Measurements from ENCODE around the gene TXNL1.

Gene TXNL1

DNA sequence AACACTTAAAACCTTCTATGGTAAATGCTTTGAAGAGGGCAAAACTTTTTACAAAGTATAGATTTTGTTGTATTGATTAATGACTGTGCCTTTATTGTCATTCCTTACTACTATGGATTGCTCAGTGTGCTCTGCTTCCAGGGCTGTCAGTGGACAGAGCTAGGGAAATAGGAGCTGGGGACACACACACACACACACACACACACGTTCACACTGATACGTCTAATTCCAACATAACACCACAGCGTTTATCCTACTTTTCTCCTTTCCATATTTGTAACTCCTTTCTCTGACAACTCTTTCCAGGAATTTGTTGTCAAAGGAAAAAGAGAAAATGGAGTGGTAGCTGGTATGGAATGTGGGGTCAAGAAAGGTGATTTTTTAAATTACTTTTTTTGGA, 34.6 kb upstream of the TXNL1 start:
- Histone ChIP-seq H2AFZ (no peak overlapping the region), H3K4me1 (no peaks in the 10 kb centered on the region), H3K9ac (no peak overlapping the region), H3K4me2 (ENCODE audit: low read length) (no peak overlapping the region), H3K27me3 (ENCODE audit: control insufficient read depth, insufficient read depth, low read length) (no peaks in the 10 kb centered on the region), H3K79me2 (peaks cover 2% of the 10 kb centered on the region), H3K9me3 (ENCODE audit: control insufficient read depth, low read length) (no peaks in the 10 kb centered on the region), H3K4me3 (ENCODE audit: low read depth, low read length) (no peak overlapping the region), H3K36me3 (ENCODE audit: control insufficient read depth, insufficient read depth, low read length) (no peaks in the 10 kb centered on the region), H3K27ac (no peak overlapping the region)
- TF ChIP-seq, protein P1, sequence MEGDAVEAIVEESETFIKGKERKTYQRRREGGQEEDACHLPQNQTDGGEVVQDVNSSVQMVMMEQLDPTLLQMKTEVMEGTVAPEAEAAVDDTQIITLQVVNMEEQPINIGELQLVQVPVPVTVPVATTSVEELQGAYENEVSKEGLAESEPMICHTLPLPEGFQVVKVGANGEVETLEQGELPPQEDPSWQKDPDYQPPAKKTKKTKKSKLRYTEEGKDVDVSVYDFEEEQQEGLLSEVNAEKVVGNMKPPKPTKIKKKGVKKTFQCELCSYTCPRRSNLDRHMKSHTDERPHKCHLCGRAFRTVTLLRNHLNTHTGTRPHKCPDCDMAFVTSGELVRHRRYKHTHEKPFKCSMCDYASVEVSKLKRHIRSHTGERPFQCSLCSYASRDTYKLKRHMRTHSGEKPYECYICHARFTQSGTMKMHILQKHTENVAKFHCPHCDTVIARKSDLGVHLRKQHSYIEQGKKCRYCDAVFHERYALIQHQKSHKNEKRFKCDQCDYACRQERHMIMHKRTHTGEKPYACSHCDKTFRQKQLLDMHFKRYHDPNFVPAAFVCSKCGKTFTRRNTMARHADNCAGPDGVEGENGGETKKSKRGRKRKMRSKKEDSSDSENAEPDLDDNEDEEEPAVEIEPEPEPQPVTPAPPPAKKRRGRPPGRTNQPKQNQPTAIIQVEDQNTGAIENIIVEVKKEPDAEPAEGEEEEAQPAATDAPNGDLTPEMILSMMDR (IDR thresholded peaks at IDR 0.05): no peak

DNA sequence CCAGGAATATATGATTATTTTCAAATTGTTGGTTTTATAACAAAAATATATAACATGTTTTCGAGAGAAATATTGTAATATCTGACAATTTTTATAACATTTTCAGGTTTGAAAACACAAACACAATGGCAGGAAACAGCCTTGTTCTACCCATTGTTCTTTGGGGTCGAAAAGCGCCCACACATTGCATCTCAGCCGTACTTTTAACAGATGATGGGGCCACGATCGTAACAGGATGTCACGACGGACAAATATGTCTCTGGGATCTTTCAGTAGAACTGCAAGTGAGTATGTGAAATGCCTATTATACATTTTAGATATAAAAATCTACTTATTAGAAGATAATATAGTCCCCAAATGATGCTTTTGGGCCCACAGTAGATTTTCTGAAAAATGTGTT, 34.0 kb upstream of the TXNL1 start:
- Histone ChIP-seq H3K4me2 (ENCODE audit: low read length) (no peak overlapping the region), H3K27me3 (ENCODE audit: control insufficient read depth, insufficient read depth, low read length) (no peaks in the 10 kb centered on the region), H2AFZ (no peak overlapping the region), H3K4me3 (ENCODE audit: low read depth, low read length) (no peak overlapping the region), H3K79me2 (peaks cover 4% of the 10 kb centered on the region), H3K27ac (no peak overlapping the region), H3K9me3 (ENCODE audit: control insufficient read depth, low read length) (no peaks in the 10 kb centered on the region), H3K4me1 (no peaks in the 10 kb centered on the region), H3K9ac (no peak overlapping the region), H3K36me3 (ENCODE audit: control insufficient read depth, insufficient read depth, low read length) (no peaks in the 10 kb centered on the region)
- TF ChIP-seq, protein P1 (IDR thresholded peaks at IDR 0.05): no peak

DNA sequence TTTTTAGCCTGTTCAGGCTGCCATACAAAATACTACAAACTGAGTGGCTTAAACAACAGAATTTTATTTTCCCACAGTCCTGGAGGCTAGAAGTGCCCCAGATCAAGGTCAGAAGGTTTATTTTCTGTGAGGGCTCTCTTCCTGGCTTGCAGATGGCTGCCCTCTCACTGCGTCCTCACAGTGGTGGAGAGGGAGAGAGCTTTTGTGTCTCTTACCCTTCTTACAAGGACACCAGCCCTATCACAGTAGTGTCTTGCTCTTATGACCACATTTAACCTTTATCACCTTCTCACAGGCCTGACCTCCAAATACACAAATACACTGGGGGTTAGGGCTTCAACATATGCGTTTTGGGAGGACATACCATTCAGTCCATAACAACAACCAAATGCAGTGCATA, 24.5 kb upstream of the TXNL1 start:
- H3K4me1 ChIP-seq: peaks cover 10% of the 10 kb centered on the region
- no peak overlapping the region for H2AFZ ChIP-seq
- H3K9me3 ChIP-seq (ENCODE audit: control insufficient read depth, low read length): no peaks in the 10 kb centered on the region
- TF ChIP-seq, protein P1 (IDR thresholded peaks at IDR 0.05): no peak
- H3K4me2 ChIP-seq (ENCODE audit: low read length): no peak overlapping the region
- no peak overlapping the region for H3K9ac ChIP-seq
- no peaks in the 10 kb centered on the region for H3K36me3 ChIP-seq (ENCODE audit: control insufficient read depth, insufficient read depth, low read length)
- H3K79me2 ChIP-seq: peaks cover 58% of the 10 kb centered on the region
- H3K27ac ChIP-seq: no peak overlapping the region
- no peaks in the 10 kb centered on the region for H3K27me3 ChIP-seq (ENCODE audit: control insufficient read depth, insufficient read depth, low read length)
- H3K4me3 ChIP-seq (ENCODE audit: low read depth, low read length): no peak overlapping the region

DNA sequence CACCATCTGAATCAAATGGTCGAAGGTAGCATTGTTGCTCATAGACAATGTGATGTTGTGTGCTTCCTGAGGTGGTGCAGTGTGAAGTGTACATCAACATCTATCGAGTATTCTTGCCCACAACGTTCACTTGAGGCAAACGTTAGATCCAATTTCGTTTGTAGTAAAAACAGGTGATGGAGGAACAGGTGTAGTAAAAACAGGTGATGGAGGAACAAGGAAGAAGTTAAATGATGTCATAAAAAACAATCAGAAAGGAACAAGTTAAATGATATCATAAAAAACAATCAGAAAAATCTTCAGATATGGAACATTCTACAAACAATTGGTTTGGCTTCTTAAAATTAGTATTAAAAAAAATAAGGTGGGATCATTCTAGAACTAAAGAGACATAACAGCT, 24.1 kb upstream of the TXNL1 start:
- no peaks in the 10 kb centered on the region for H3K36me3 ChIP-seq (ENCODE audit: control insufficient read depth, insufficient read depth, low read length)
- TF ChIP-seq, protein P1 (IDR thresholded peaks at IDR 0.05): no peak
- no peak overlapping the region for H3K4me2 ChIP-seq (ENCODE audit: low read length)
- no peaks in the 10 kb centered on the region for H3K9me3 ChIP-seq (ENCODE audit: control insufficient read depth, low read length)
- no peak overlapping the region for H3K9ac ChIP-seq
- H3K27me3 ChIP-seq (ENCODE audit: control insufficient read depth, insufficient read depth, low read length): no peaks in the 10 kb centered on the region
- no peak overlapping the region for H3K4me3 ChIP-seq (ENCODE audit: low read depth, low read length)
- no peak overlapping the region for H3K27ac ChIP-seq
- H3K79me2 ChIP-seq: peaks cover 58% of the 10 kb centered on the region
- H2AFZ ChIP-seq: no peak overlapping the region
- H3K4me1 ChIP-seq: peaks cover 10% of the 10 kb centered on the region

DNA sequence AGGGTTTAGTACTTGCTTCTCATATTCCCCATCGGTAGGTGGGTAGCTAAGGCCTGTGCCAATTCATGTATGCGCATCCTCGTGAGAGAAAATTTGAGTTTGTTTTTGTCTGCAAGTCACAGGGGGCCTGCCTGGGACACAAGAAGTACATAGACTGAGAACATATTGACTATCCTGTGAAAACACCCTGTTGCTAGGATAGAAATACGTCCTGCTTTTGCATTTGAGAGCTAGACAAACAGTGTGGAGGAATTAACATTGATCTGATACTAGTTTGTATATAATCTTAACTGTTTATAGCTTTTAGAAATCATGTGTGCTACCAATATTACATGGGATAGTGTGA, 23.6 kb upstream of the TXNL1 start:
- H3K9me3 ChIP-seq (ENCODE audit: control insufficient read depth, low read length): no peaks in the 10 kb centered on the region
- H3K27me3 ChIP-seq (ENCODE audit: control insufficient read depth, insufficient read depth, low read length): no peaks in the 10 kb centered on the region
- no peak overlapping the region for H2AFZ ChIP-seq
- no peak overlapping the region for H3K27ac ChIP-seq
- no peaks in the 10 kb centered on the region for H3K36me3 ChIP-seq (ENCODE audit: control insufficient read depth, insufficient read depth, low read length)
- peaks cover 54% of the 10 kb centered on the region for H3K79me2 ChIP-seq
- no peak overlapping the region for H3K9ac ChIP-seq
- no peak overlapping the region for H3K4me2 ChIP-seq (ENCODE audit: low read length)
- H3K4me1 ChIP-seq: peaks cover 10% of the 10 kb centered on the region
- TF ChIP-seq, protein P1 (IDR thresholded peaks at IDR 0.05): no peak
- no peak overlapping the region for H3K4me3 ChIP-seq (ENCODE audit: low read depth, low read length)
